Spleen (tissue), 13 donors: ENCODE results near the gene ABCA12. TPM values are rescaled to one million over a fixed set of nuclear protein-coding genes. Genes with fewer than 3 reads are reported as not detected.

Experiments used
- DNase-seq: peaks from one replicate; pipeline ENCODE4 v3.0.0-alpha.2; 2020
- H3K27ac ChIP-seq, 8 donors: fragments of 200-600 bp; sonication (generic) in 7 of 8; 1 replicate in 4 of 8; 2 replicates in 4 of 8; pipeline versions ENCODE4 v1.5.0 to v1.8.0; 2016 to 2021; ENCODE audit warnings: inconsistent platforms in 4 of 8, mild to moderate bottlenecking in 4 of 8, moderate library complexity in 1 of 8
- H3K27me3 ChIP-seq, 7 donors: fragments of 200-600 bp; sonication (generic) in 6 of 7; replicated peaks in 1 of 7; 1 replicate in 4 of 7; 2 replicates in 3 of 7; pipeline versions ENCODE4 v1.5.0 to v1.8.0; 2016 to 2021; ENCODE audit warnings: inconsistent platforms in 3 of 7, mild to moderate bottlenecking in 1 of 7
- H3K36me3 ChIP-seq, 6 donors: fragments of 200-600 bp; sonication (generic) in 5 of 6; 1 replicate in 4 of 6; 2 replicates in 2 of 6; pipeline versions ENCODE4 v1.5.0 to v1.8.0; 2016 to 2021; ENCODE audit warnings: inconsistent platforms in 2 of 6
- H3K4me1 ChIP-seq, 6 donors: fragments of 200-600 bp; sonication (generic) in 5 of 6; 1 replicate in 3 of 6; 2 replicates in 3 of 6; pipeline versions ENCODE4 v1.5.0 to v1.8.0; 2016 to 2021; ENCODE audit warnings: inconsistent platforms in 3 of 6
- H3K4me3 ChIP-seq, 8 donors: fragments of 200-600 bp; sonication (generic) in 7 of 8; 1 replicate in 4 of 8; 2 replicates in 4 of 8; pipeline versions ENCODE4 v1.5.0 to v1.8.0; 2016 to 2021; ENCODE audit warnings: inconsistent platforms in 4 of 8, mild to moderate bottlenecking in 4 of 8, moderate library complexity in 2 of 8
- H3K9me3 ChIP-seq, 8 donors: fragments of 200-600 bp; sonication (generic) in 7 of 8; 1 replicate in 4 of 8; 2 replicates in 4 of 8; pipeline versions ENCODE4 v1.5.0 to v1.8.0; 2016 to 2021; ENCODE audit warnings: inconsistent platforms in 4 of 8
- CTCF ChIP-seq, 11 experiments: fragments of 200-600 bp in 7 of 11; fragments of 450-650 bp in 4 of 11; sonication (generic) in 4 of 11; IDR thresholded peaks in 8 of 11; conservative IDR thresholded peaks in 3 of 11; 1 replicate in 7 of 11; 2 replicates in 4 of 11; pipeline versions ENCODE4 v1.4.0 to v1.8.0; 2016 to 2021; ENCODE audit warnings: antibody characterized with exemption in 11 of 11, inconsistent platforms in 4 of 11, mild to moderate bottlenecking in 1 of 11
- POLR2A ChIP-seq, 3 donors: fragments of 450-650 bp; IDR thresholded peaks; one replicate each; pipeline ENCODE4 v1.5.1; 2017; ENCODE audit warnings: antibody characterized with exemption in 3 of 3, mild to moderate bottlenecking in 1 of 3
- POLR2AphosphoS5 ChIP-seq, 3 donors: sonication (generic); formaldehyde crosslinking; IDR thresholded peaks; one replicate each; pipeline ENCODE4 v1.5.1; 2017; ENCODE audit warnings: antibody characterized with exemption in 3 of 3
- WGBS, 5 donors: extraction: QIAGEN DNeasy Blood & Tissue Kit in 3 of 5; methylation state at CpG; one replicate each; pipeline versions ENCODE4 v1.1.5 to v1.1.7; 2013 to 2018; 5-methylcytosine and 5-hydroxymethylcytosine counted together
- intact Hi-C: fragments of 100-400 bp; cut with DNase I; formaldehyde crosslinking; loops from one replicate; pipeline ENCODE4 v1.15.0; 2023; ENCODE audit warnings: low total_unique reads
- long read RNA-seq, 2 donors: transcript quantifications; one replicate each; lab custom pipeline, GENCODE V29; 2026
- polyA plus RNA-seq, 3 donors: library from polyadenylated mRNA; stranded (reverse); fragments of 200-250 nt; gene quantifications; one replicate each; pipeline ENCODE4 v1.2.1, GENCODE V29; 2013
- total RNA-seq, 7 donors: library from RNA; depleted of rRNA in 3 of 7; stranded (reverse); fragments of >200 nt in 3 of 7; fragmentation: NEBNext Ultra II Directional in 4 of 7; extraction: Animal tissue kit (Norgen Biotek cat#: 25700) in 4 of 7; gene quantifications; one replicate each; pipeline versions ENCODE4 v1.1.0 to v1.2.1, GENCODE V29; 2016 to 2021
- donor health status: healthy with polysubstance abuse.
- donor health status: DM: no; HTN: no; CAD: no; lungs with moderate emphysema.
- donor health status: DM: no; HTN: no; CAD: no.
- donor health status: Bipolar disorder and iron deficiency.
- donor health status: healthy.
- donor health status: DM: no; HTN: no; CAD: no.
- donor health status: DM: yes; HTN: yes; CAD: no.

Gene ABCA12, protein sequence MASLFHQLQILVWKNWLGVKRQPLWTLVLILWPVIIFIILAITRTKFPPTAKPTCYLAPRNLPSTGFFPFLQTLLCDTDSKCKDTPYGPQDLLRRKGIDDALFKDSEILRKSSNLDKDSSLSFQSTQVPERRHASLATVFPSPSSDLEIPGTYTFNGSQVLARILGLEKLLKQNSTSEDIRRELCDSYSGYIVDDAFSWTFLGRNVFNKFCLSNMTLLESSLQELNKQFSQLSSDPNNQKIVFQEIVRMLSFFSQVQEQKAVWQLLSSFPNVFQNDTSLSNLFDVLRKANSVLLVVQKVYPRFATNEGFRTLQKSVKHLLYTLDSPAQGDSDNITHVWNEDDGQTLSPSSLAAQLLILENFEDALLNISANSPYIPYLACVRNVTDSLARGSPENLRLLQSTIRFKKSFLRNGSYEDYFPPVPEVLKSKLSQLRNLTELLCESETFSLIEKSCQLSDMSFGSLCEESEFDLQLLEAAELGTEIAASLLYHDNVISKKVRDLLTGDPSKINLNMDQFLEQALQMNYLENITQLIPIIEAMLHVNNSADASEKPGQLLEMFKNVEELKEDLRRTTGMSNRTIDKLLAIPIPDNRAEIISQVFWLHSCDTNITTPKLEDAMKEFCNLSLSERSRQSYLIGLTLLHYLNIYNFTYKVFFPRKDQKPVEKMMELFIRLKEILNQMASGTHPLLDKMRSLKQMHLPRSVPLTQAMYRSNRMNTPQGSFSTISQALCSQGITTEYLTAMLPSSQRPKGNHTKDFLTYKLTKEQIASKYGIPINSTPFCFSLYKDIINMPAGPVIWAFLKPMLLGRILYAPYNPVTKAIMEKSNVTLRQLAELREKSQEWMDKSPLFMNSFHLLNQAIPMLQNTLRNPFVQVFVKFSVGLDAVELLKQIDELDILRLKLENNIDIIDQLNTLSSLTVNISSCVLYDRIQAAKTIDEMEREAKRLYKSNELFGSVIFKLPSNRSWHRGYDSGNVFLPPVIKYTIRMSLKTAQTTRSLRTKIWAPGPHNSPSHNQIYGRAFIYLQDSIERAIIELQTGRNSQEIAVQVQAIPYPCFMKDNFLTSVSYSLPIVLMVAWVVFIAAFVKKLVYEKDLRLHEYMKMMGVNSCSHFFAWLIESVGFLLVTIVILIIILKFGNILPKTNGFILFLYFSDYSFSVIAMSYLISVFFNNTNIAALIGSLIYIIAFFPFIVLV (N-terminal part only)
- total RNA-seq, result not detected
- not detected for polyA plus RNA-seq
- long read RNA-seq, donor 1, result 0 reads
- long read RNA-seq, donor 2, partial matches to known transcripts, result 0 of 6 reads
- long read RNA-seq, donor 2, other reads (novel, unspliced or antisense), result 6 of 6 reads

DNA sequence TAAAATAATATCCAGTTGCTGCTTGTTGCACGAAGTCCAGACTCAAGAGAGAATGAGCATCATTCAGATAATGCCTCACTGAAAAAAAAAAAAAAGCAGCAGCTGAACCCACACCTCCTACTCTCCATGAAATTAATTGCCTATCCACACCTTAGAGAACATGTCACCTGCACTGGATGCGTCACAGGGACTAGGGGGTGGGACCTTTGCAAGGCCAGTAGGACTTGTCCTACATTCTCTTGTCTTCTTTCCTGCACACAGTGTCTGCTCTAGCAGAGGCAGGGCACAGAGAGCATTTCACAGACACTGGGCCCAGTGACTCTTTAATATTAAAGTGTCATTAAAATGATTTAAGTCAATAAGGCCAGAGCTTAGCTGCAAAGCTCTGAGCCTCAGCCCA is at the start of gene ABCA12:
Gene ABCA12 (minus strand): TSS at position 148 of the 400 bp plus-strand sequence. CDS start 418 bp downstream, outside the sequence.
- Histone ChIP-seq H3K27me3 (peaks cover 0 to 6% (median 0%) of the 10 kb centered on the region in 7 donors), H3K4me1 (no peaks in the 10 kb centered on the region), H3K4me3 (no peak within 1 kb of the TSS), H3K9me3 (peaks cover 0 to 4% (median 0%) of the 10 kb centered on the region in 8 donors), H3K27ac (no peak within 1 kb of the TSS), H3K36me3 (no peaks in the 10 kb centered on the region)
- WGBS, 5 donors, result 76 to 86% (median 77%) methylated on average over 2 of the region's 2 CpGs
- TF ChIP-seq POLR2AphosphoS5 (IDR thresholded peaks at IDR 0.05) (no peak), POLR2A (IDR thresholded peaks at IDR 0.05) (no peak), CTCF (IDR thresholded peaks at IDR 0.05 in 8 of 11, conservative IDR thresholded peaks at IDR 0.05 in 3 of 11) (no peak)
- intact Hi-C loops, result no loop called here
- no peak for DNase-seq

DNA sequence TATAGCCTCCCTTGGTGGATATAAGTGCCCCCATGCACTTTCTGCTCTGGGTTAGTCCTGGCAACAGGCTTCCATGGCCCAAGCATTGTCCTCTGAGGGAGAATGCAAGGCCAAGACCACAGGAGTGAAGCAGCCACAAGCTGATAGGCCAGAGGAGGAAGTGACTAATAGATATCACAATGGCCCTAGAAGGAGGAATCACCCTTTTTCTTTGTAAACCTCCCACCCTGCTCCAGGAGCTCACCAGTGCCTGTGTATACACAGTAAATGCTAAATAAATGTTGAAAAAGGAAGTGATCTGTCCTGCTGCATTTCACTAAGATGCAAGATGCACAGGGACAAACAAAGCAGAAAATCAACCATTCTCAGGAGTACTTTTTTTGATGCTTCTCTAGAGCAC is 49.7 kb upstream of the ABCA12 start:
- Histone ChIP-seq H3K4me3 (no peak overlapping the region), H3K36me3 (no peaks in the 10 kb centered on the region), H3K27me3 (no peaks in the 10 kb centered on the region), H3K27ac (no peak overlapping the region), H3K4me1 (no peaks in the 10 kb centered on the region), H3K9me3 (no peaks in the 10 kb centered on the region)
- intact Hi-C loops, result no loop called here
- TF ChIP-seq POLR2A (IDR thresholded peaks at IDR 0.05) (no peak), CTCF (IDR thresholded peaks at IDR 0.05 in 8 of 11, conservative IDR thresholded peaks at IDR 0.05 in 3 of 11) (no peak), POLR2AphosphoS5 (IDR thresholded peaks at IDR 0.05) (no peak)
- no peak for DNase-seq

- Histone ChIP-seq H3K4me3 (no peak overlapping the region), H3K27ac (no peak overlapping the region), H3K27me3 (no peaks in the 10 kb centered on the region), H3K9me3 (peaks cover 0 to 13% (median 7%) of the 10 kb centered on the region in 8 donors), H3K36me3 (no peaks in the 10 kb centered on the region), H3K4me1 (no peaks in the 10 kb centered on the region)
- intact Hi-C loops, result no loop called here
- WGBS, 5 donors, result 61 to 81% (median 67%) methylated on average over 1 of the region's 1 CpG
- TF ChIP-seq POLR2AphosphoS5 (IDR thresholded peaks at IDR 0.05), result no peak
- TF ChIP-seq CTCF (IDR thresholded peaks at IDR 0.05 in 8 of 11, conservative IDR thresholded peaks at IDR 0.05 in 3 of 11), result no peak
- TF ChIP-seq POLR2A (IDR thresholded peaks at IDR 0.05), result no peak
- no peak for DNase-seq
Measured at GRCh38 chr2:215186021-215186420, 47.6 kb upstream of the ABCA12 start.
